Smooth muscle cell (in vitro differentiated cells): Measurements from ENCODE around the gene TBC1D9B. TPM values are rescaled to one million over a fixed set of nuclear protein-coding genes. Genes with fewer than 3 reads are reported as not detected.

Experiments used
- DNase-seq: peaks from one replicate; lab custom pipeline; 2025; ENCODE audit not compliant: unreplicated experiment; lab: John Stamatoyannopoulos, UW
- H2AFZ ChIP-seq: fragments of 200-600 bp; sonication (generic); 2 replicates; pipeline ENCODE4 v1.6.0; 2016; ENCODE audit warnings: antibody characterized with exemption, low read depth, mild to moderate bottlenecking
- H3F3A ChIP-seq: fragments of 200-600 bp; sonication (generic); 2 replicates; pipeline ENCODE4 v1.6.0; 2017; ENCODE audit warnings: antibody characterized with exemption, low read depth
- H3K27ac ChIP-seq: fragments of 200-600 bp; sonication (generic); 2 replicates; pipeline ENCODE4 v1.5.1; 2016; ENCODE audit warnings: low read depth, mild to moderate bottlenecking
- H3K27me3 ChIP-seq: fragments of 200-600 bp; sonication (generic); 2 replicates; pipeline ENCODE4 v1.6.1; 2016; ENCODE audit warnings: low read depth, mild to moderate bottlenecking
- H3K36me3 ChIP-seq: fragments of 200-600 bp; sonication (generic); 2 replicates; pipeline ENCODE4 v1.5.1; 2016; ENCODE audit warnings: low read depth
- H3K4me1 ChIP-seq: fragments of 200-600 bp; sonication (generic); 2 replicates; pipeline ENCODE4 v1.5.1; 2016; ENCODE audit warnings: low read depth
- H3K4me2 ChIP-seq: fragments of 200-600 bp; sonication (generic); 2 replicates; pipeline ENCODE4 v1.6.0; 2016; ENCODE audit warnings: mild to moderate bottlenecking
- H3K4me3 ChIP-seq: fragments of 200-600 bp; sonication (generic); 2 replicates; pipeline ENCODE4 v1.5.1; 2016; ENCODE audit warnings: mild to moderate bottlenecking
- H3K79me2 ChIP-seq: fragments of 200-600 bp; sonication (generic); 2 replicates; pipeline ENCODE4 v1.6.0; 2016; ENCODE audit warnings: low read depth, mild to moderate bottlenecking
- H3K9ac ChIP-seq: fragments of 200-600 bp; sonication (generic); 2 replicates; pipeline ENCODE4 v1.6.0; 2016; ENCODE audit warnings: low read depth
- H3K9me3 ChIP-seq: fragments of 200-600 bp; sonication (generic); replicated peaks from 2 replicates; pipeline ENCODE4 v1.5.1; 2016; ENCODE audit warnings: low read depth
- H4K20me1 ChIP-seq: fragments of 200-600 bp; sonication (generic); 2 replicates; pipeline ENCODE4 v1.6.0; 2016; ENCODE audit warnings: low read depth
- WGBS: methylation state at CpG from one replicate; pipeline ENCODE4 v1.1.7; 2016; ENCODE audit warnings: low lambda C conversion rate; 5-methylcytosine and 5-hydroxymethylcytosine counted together
- polyA plus RNA-seq: library from polyadenylated mRNA; unstranded; fragments of >200 nt; fragmentation: Nextera tagmentation; extraction: Ambion mirVana; gene quantifications from 2 replicates; pipeline ENCODE4 v1.2.1, GENCODE V29; 2016
- total RNA-seq: library from RNA; depleted of rRNA; stranded (reverse); fragments of >200 nt; gene quantifications from 2 replicates; pipeline ENCODE4 v1.2.3, GENCODE V29; 2014
- TF ChIP-seq, protein P1 (sequence below): fragments of 200-600 bp; sonication (generic); IDR thresholded peaks from 2 replicates; pipeline ENCODE4 v1.5.1; 2017; ENCODE audit warnings: borderline replicate concordance, mild to moderate bottlenecking, antibody characterized with exemption; ENCODE audit not compliant: insufficient read depth, poor library complexity, severe bottlenecking

The TBC1D9B gene
- total and polyA plus RNA-seq, 2 experiments from 2014 or later = 47.5 to 62.3 TPM

DNA sequence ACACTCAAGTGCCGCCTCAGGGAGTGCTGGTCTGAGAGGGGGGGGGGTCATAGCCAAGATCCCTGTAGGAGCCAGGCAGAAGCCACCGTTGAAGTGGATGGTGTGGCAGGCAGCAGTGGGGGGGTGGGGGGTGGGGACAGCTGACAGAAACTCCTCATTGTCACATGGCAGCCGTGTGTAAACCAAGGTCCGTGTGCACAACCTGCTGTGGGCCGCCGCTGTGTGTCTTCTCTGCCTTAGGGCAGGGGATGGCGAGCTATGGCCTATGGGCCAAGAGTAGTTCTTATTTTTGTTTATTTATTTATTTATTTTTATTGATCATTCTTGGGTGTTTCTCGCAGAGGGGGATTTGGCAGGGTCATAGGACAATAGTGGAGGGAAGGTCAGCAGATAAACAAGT, 73.6 kb downstream of the TBC1D9B start:
- Histone ChIP-seq H3K9me3 (no peaks in the 10 kb centered on the region), H4K20me1 (peaks cover 42% of the 10 kb centered on the region), H3K9ac (no peak overlapping the region), H2AFZ (no peak overlapping the region), H3K79me2 (peaks cover 6% of the 10 kb centered on the region), H3K4me3 (no peak overlapping the region), H3K36me3 (peaks cover 11% of the 10 kb centered on the region), H3K27me3 (no peaks in the 10 kb centered on the region), H3K27ac (no peak overlapping the region), H3F3A (peaks cover 13% of the 10 kb centered on the region), H3K4me2 (no peak overlapping the region), H3K4me1 (no peaks in the 10 kb centered on the region)
- DNase-seq = no peak
- TF ChIP-seq, protein P1, sequence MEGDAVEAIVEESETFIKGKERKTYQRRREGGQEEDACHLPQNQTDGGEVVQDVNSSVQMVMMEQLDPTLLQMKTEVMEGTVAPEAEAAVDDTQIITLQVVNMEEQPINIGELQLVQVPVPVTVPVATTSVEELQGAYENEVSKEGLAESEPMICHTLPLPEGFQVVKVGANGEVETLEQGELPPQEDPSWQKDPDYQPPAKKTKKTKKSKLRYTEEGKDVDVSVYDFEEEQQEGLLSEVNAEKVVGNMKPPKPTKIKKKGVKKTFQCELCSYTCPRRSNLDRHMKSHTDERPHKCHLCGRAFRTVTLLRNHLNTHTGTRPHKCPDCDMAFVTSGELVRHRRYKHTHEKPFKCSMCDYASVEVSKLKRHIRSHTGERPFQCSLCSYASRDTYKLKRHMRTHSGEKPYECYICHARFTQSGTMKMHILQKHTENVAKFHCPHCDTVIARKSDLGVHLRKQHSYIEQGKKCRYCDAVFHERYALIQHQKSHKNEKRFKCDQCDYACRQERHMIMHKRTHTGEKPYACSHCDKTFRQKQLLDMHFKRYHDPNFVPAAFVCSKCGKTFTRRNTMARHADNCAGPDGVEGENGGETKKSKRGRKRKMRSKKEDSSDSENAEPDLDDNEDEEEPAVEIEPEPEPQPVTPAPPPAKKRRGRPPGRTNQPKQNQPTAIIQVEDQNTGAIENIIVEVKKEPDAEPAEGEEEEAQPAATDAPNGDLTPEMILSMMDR = no peak
- 97% methylated on average over 8 of the region's 8 CpGs for WGBS

DNA sequence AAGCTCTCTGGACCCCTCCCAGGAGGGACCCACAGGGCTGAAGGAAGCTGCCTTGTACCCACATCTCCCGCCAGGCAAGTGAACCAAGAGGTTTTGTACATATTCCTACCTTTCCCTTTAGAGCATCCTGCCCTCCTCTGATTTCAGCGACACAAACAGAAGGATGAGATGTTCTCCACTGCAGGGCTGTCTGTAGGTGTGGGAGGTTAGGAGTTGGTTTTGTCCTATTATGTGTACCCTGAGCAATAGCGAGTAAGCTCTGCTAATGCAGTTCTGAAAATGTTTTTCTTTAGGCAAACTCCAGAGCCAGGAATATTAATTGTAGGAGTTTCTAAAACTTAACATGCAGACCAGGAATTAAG, 74.0 kb downstream of the TBC1D9B start:
- 95% methylated on average over 3 of the region's 3 CpGs for WGBS
- Histone ChIP-seq H3K9ac (no peak overlapping the region), H3K9me3 (no peaks in the 10 kb centered on the region), H3K27ac (no peak overlapping the region), H3F3A (peaks cover 13% of the 10 kb centered on the region), H3K36me3 (peaks cover 11% of the 10 kb centered on the region), H3K4me3 (no peak overlapping the region), H3K4me2 (no peak overlapping the region), H2AFZ (no peak overlapping the region), H3K4me1 (no peaks in the 10 kb centered on the region), H3K27me3 (no peaks in the 10 kb centered on the region), H3K79me2 (peaks cover 10% of the 10 kb centered on the region), H4K20me1 (peaks cover 47% of the 10 kb centered on the region)
- DNase-seq = no peak
- TF ChIP-seq, protein P1 = no peak

DNA sequence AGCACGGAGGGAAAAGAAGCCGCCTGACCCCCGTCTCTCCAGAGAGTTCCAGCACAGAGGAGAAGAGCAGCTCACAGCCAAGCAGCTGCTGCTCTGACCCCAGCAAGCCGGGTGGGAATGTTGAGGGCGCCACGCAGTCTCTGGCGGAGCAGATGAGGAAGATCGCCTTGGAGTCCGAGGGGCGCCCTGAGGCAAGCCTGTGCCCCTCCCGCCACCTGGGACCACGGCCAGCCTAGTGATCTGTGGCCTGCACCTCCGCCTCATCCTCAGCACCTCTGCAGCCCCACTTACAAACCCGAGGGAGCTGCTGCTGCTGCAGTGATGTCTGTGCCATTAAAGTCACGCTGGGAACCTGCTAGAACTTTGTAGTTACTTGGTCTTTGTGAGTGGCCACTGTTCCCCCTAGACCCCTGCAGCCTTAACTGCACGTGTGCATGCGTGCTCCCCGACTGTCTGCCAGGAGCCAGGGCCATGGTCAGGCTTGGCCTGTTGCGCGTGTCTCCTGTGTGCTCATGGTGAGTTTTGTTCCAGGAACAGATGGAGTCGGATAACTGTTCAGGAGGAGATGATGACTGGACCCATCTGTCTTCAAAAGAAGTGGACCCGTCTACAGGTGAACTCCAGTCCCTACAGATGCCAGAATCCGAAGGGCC, 74.5 kb downstream of the TBC1D9B start:
- peaks cover 52% of the 10 kb centered on the region for H4K20me1 ChIP-seq
- H3K27me3 ChIP-seq = no peaks in the 10 kb centered on the region
- WGBS = 94% methylated on average over 23 of the region's 23 CpGs
- no peaks in the 10 kb centered on the region for H3K9me3 ChIP-seq
- no peak overlapping the region for H3K4me2 ChIP-seq
- H3F3A ChIP-seq = peaks cover 13% of the 10 kb centered on the region
- no peak overlapping the region for H3K9ac ChIP-seq
- no peak for DNase-seq
- peaks cover 14% of the 10 kb centered on the region for H3K79me2 ChIP-seq
- TF ChIP-seq, protein P1 = no peak
- peaks cover 11% of the 10 kb centered on the region for H3K36me3 ChIP-seq
- no peaks in the 10 kb centered on the region for H3K4me1 ChIP-seq
- H2AFZ ChIP-seq = no peak overlapping the region
- no peak overlapping the region for H3K27ac ChIP-seq
- H3K4me3 ChIP-seq = no peak overlapping the region
